ENCODE measurements around the gene LAMA5. TPM values are rescaled to one million over a fixed set of nuclear protein-coding genes. Genes with fewer than 3 reads are reported as not detected.

Gene LAMA5
- total RNA-seq, 1 donor from 2014 or later, result 14.1 TPM

DNA sequence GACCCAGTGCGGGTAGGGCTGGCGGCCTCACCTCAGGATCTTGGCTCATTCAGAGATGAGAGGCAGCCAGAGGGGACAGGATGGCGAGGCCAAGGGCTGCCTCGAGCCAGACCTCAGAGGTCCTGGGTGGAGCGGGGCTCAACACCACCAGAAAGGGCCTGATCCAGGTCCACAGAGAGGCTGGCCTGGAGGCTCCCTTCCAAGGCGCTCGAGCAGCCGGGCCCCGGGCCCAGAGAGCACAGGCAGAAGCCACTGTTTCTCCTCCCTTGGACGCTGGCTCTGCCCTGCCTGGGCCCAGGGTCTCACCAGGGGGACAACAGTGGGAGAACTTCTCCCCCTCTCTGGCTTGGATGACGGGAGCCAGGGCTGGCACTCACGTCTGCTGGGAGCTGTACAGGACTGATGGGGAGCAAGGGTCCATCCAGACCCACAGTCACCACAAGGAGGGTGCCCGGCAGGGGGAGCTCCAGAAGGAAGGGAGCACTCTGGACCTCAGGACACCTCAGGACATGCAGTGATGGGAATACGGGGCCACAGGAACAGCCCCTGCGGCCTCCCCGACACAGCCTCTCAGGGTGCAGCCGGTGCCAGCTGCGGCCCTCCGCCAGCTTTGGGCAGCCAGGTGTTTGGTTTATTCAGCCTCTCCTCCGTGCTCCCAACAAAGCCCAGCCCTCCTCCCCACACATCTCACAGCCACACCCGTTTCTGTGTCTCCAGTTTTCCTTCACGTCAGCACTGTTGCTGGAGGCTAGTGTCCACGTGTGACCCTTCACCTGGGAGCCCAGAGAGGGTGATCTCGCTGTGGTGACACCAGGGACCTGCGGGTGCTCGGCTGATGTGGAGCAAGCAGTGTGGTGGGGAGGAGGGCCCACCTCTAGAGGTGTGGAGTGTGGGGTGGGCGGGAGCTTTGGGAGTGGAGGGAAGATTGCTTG, 28.5 kb upstream of the LAMA5 start:
- Histone ChIP-seq H3K27me3 (ENCODE audit: control insufficient read depth in 3 of 3, insufficient read depth in 3 of 3, low read length in 3 of 3) (no peaks in the 10 kb centered on the region), H3K9me3 (ENCODE audit: control insufficient read depth in 3 of 3, low read length in 3 of 3) (no peaks in the 10 kb centered on the region), H3K36me3 (ENCODE audit: control insufficient read depth in 3 of 3, insufficient read depth in 3 of 3, low read length in 3 of 3) (peaks cover 6 to 22% (median 9%) of the 10 kb centered on the region in 3 donors), H3K4me3 (ENCODE audit: low read length in 3 of 3) (no peak overlapping the region), H3K27ac (ENCODE audit: low read depth, low read length) (no peak overlapping the region), H3K9ac (ENCODE audit: low read depth in 1 of 3, low read length in 3 of 3) (no peak overlapping the region), H3K4me1 (ENCODE audit: control insufficient read depth in 3 of 3, insufficient read depth in 3 of 3, low read length in 3 of 3) (no peaks in the 10 kb centered on the region)

GRCh38 chr20:62394248-62395245, 27.4 kb upstream of the LAMA5 start:
- H3K4me1 ChIP-seq (ENCODE audit: control insufficient read depth in 3 of 3, insufficient read depth in 3 of 3, low read length in 3 of 3), result no peaks in the 10 kb centered on the region
- H3K36me3 ChIP-seq (ENCODE audit: control insufficient read depth in 3 of 3, insufficient read depth in 3 of 3, low read length in 3 of 3), result peaks cover 10 to 31% (median 15%) of the 10 kb centered on the region in 3 donors
- no peak overlapping the region for H3K4me3 ChIP-seq (ENCODE audit: low read length in 3 of 3)
- no peak overlapping the region for H3K27ac ChIP-seq (ENCODE audit: low read depth, low read length)
- no peaks in the 10 kb centered on the region for H3K27me3 ChIP-seq (ENCODE audit: control insufficient read depth in 3 of 3, insufficient read depth in 3 of 3, low read length in 3 of 3)
- no peaks in the 10 kb centered on the region for H3K9me3 ChIP-seq (ENCODE audit: control insufficient read depth in 3 of 3, low read length in 3 of 3)
- H3K9ac ChIP-seq (ENCODE audit: low read depth in 1 of 3, low read length in 3 of 3), result no peak overlapping the region

- Histone ChIP-seq H3K27ac (ENCODE audit: low read depth, low read length) (no peak overlapping the region), H3K4me3 (ENCODE audit: low read length in 3 of 3) (no peak overlapping the region), H3K9me3 (ENCODE audit: control insufficient read depth in 3 of 3, low read length in 3 of 3) (no peaks in the 10 kb centered on the region), H3K4me1 (ENCODE audit: control insufficient read depth in 3 of 3, insufficient read depth in 3 of 3, low read length in 3 of 3) (no peaks in the 10 kb centered on the region), H3K9ac (ENCODE audit: low read depth in 1 of 3, low read length in 3 of 3) (no peak overlapping the region), H3K27me3 (ENCODE audit: control insufficient read depth in 3 of 3, insufficient read depth in 3 of 3, low read length in 3 of 3) (no peaks in the 10 kb centered on the region), H3K36me3 (ENCODE audit: control insufficient read depth in 3 of 3, insufficient read depth in 3 of 3, low read length in 3 of 3) (peaks cover 17 to 38% (median 21%) of the 10 kb centered on the region in 3 donors)
Measured at GRCh38 chr20:62393830-62394229, 26.7 kb upstream of the LAMA5 start.

- Histone ChIP-seq H3K36me3 (ENCODE audit: control insufficient read depth in 3 of 3, insufficient read depth in 3 of 3, low read length in 3 of 3) (peaks cover 23 to 44% (median 26%) of the 10 kb centered on the region in 3 donors), H3K27me3 (ENCODE audit: control insufficient read depth in 3 of 3, insufficient read depth in 3 of 3, low read length in 3 of 3) (no peaks in the 10 kb centered on the region), H3K27ac (ENCODE audit: low read depth, low read length) (no peak overlapping the region)
Measured at GRCh38 chr20:62393335-62393665, 26.2 kb upstream of the LAMA5 start.

GRCh38 chr20:62392621-62393334, 25.7 kb upstream of the LAMA5 start:
- H3K27ac ChIP-seq (ENCODE audit: low read depth, low read length), result no peak overlapping the region
- H3K36me3 ChIP-seq (ENCODE audit: control insufficient read depth in 3 of 3, insufficient read depth in 3 of 3, low read length in 3 of 3), result peaks cover 27 to 49% (median 28%) of the 10 kb centered on the region in 3 donors
- no peak overlapping the region for H3K4me3 ChIP-seq (ENCODE audit: low read length in 3 of 3)
- H3K9ac ChIP-seq (ENCODE audit: low read depth in 1 of 3, low read length in 3 of 3), result no peak overlapping the region
- peaks cover 6 to 9% (median 7%) of the 10 kb centered on the region in 3 donors for H3K4me1 ChIP-seq (ENCODE audit: control insufficient read depth in 3 of 3, insufficient read depth in 3 of 3, low read length in 3 of 3)
- H3K27me3 ChIP-seq (ENCODE audit: control insufficient read depth in 3 of 3, insufficient read depth in 3 of 3, low read length in 3 of 3), result no peaks in the 10 kb centered on the region
- H3K9me3 ChIP-seq (ENCODE audit: control insufficient read depth in 3 of 3, low read length in 3 of 3), result no peaks in the 10 kb centered on the region

More at GRCh38 chr20:62393335-62393665, 26.2 kb upstream of the LAMA5 start:
- Histone ChIP-seq H3K4me1 (ENCODE audit: control insufficient read depth in 3 of 3, insufficient read depth in 3 of 3, low read length in 3 of 3) (peaks cover under 1 to 3% (median 2%) of the 10 kb centered on the region in 3 donors), H3K9me3 (ENCODE audit: control insufficient read depth in 3 of 3, low read length in 3 of 3) (no peaks in the 10 kb centered on the region), H3K4me3 (ENCODE audit: low read length in 3 of 3) (no peak overlapping the region), H3K9ac (ENCODE audit: low read depth in 1 of 3, low read length in 3 of 3) (no peak overlapping the region)

- Histone ChIP-seq H3K36me3 (ENCODE audit: control insufficient read depth in 3 of 3, insufficient read depth in 3 of 3, low read length in 3 of 3) (peaks cover 28 to 50% (median 29%) of the 10 kb centered on the region in 3 donors), H3K9ac (ENCODE audit: low read depth in 1 of 3, low read length in 3 of 3) (no peak overlapping the region)
Measured at GRCh38 chr20:62392077-62392418, 24.9 kb upstream of the LAMA5 start.

DNA sequence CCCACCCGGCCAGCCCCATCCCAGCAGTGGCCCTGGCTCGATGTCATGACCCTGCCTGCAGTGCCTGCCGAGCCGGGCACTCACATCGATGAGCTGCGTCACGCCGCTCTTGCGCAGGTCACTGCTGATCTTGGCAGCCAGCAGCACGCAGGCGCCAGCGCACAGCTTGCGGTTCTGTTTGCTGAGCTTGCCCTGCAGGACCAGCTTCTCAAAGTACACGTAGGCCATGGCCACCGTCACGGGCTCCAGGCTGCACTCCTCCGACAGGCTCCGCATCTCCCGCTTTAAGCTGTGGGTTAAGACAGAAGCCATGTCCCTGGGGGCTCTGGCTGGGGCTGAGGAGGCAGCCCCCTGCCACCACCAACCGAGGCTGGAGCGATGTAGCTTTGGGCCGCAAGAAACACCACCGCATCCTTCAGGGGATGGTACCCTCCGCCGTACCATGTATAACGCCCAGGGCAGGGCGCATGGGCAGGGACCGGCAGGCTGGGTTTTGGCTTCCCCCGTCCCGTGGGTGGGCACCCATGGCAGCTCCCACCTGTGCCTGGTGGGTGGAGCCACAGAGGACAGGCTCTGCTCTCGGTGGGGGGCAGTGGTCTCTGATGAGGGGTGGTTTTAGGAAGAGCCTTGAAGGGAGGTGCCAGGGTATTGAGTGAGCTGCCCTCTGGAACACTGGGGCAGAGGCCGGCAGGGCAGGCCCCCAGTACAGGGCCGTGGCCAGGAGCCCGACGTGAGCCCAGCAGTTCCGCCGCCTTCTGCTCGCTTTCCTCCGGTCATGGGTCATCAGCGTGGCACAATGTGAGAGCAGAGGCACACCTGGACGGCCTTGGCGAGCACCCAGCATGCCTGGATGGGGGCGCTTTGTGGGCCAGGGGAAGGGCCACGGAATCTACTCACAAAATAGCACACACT, 24.3 kb upstream of the LAMA5 start:
- peaks cover 11 to 19% (median 13%) of the 10 kb centered on the region in 3 donors for H3K4me1 ChIP-seq (ENCODE audit: control insufficient read depth in 3 of 3, insufficient read depth in 3 of 3, low read length in 3 of 3)
- H3K9ac ChIP-seq (ENCODE audit: low read depth in 1 of 3, low read length in 3 of 3), result no peak overlapping the region
- peaks cover 28 to 50% (median 32%) of the 10 kb centered on the region in 3 donors for H3K36me3 ChIP-seq (ENCODE audit: control insufficient read depth in 3 of 3, insufficient read depth in 3 of 3, low read length in 3 of 3)
- no peak overlapping the region for H3K27ac ChIP-seq (ENCODE audit: low read depth, low read length)
- H3K4me3 ChIP-seq (ENCODE audit: low read length in 3 of 3), result no peak overlapping the region
- no peaks in the 10 kb centered on the region for H3K9me3 ChIP-seq (ENCODE audit: control insufficient read depth in 3 of 3, low read length in 3 of 3)
- H3K27me3 ChIP-seq (ENCODE audit: control insufficient read depth in 3 of 3, insufficient read depth in 3 of 3, low read length in 3 of 3), result no peaks in the 10 kb centered on the region

More at GRCh38 chr20:62392077-62392418, 24.9 kb upstream of the LAMA5 start:
- Histone ChIP-seq H3K4me3 (ENCODE audit: low read length in 3 of 3) (no peak overlapping the region), H3K9me3 (ENCODE audit: control insufficient read depth in 3 of 3, low read length in 3 of 3) (no peaks in the 10 kb centered on the region), H3K4me1 (ENCODE audit: control insufficient read depth in 3 of 3, insufficient read depth in 3 of 3, low read length in 3 of 3) (peaks cover 11 to 16% (median 13%) of the 10 kb centered on the region in 3 donors), H3K27ac (ENCODE audit: low read depth, low read length) (no peak overlapping the region), H3K27me3 (ENCODE audit: control insufficient read depth in 3 of 3, insufficient read depth in 3 of 3, low read length in 3 of 3) (no peaks in the 10 kb centered on the region)

GRCh38 chr20:62390317-62391164, 23.4 kb upstream of the LAMA5 start:
- no peak overlapping the region for H3K4me3 ChIP-seq (ENCODE audit: low read length in 3 of 3)
- H3K36me3 ChIP-seq (ENCODE audit: control insufficient read depth in 3 of 3, insufficient read depth in 3 of 3, low read length in 3 of 3), result peaks cover 28 to 50% (median 32%) of the 10 kb centered on the region in 3 donors
- no peak overlapping the region for H3K27ac ChIP-seq (ENCODE audit: low read depth, low read length)
- H3K4me1 ChIP-seq (ENCODE audit: control insufficient read depth in 3 of 3, insufficient read depth in 3 of 3, low read length in 3 of 3), result peaks cover 18 to 26% (median 19%) of the 10 kb centered on the region in 3 donors
- H3K9me3 ChIP-seq (ENCODE audit: control insufficient read depth in 3 of 3, low read length in 3 of 3), result no peaks in the 10 kb centered on the region
- H3K27me3 ChIP-seq (ENCODE audit: control insufficient read depth in 3 of 3, insufficient read depth in 3 of 3, low read length in 3 of 3), result no peaks in the 10 kb centered on the region
- H3K9ac ChIP-seq (ENCODE audit: low read depth in 1 of 3, low read length in 3 of 3), result no peak overlapping the region
